Upper lobe of left lung (tissue), 6 donors: Measurements from ENCODE around the gene ILDR2. TPM values are rescaled to one million over a fixed set of nuclear protein-coding genes. Genes with fewer than 3 reads are reported as not detected.

Experiments used
- ATAC-seq, 2 donors: fragments of 200-7000 bp; cut with Tn5 transposase; one replicate each; pipeline ENCODE4 v1.9.1; 2022; ENCODE audit warnings: mild to moderate bottlenecking in 2 of 2, moderate library complexity in 2 of 2; ENCODE audit not compliant: low FRiP score in 2 of 2
- DNase-seq, 2 donors: peaks; one replicate each; pipeline ENCODE4 v3.0.0-alpha.2; 2019 to 2020
- H3K27ac ChIP-seq, 4 donors: fragments of 200-600 bp; sonication (generic); one replicate each; pipeline ENCODE4 v1.5.1; 2016 to 2019
- H3K27me3 ChIP-seq, 4 donors: fragments of 200-600 bp; sonication (generic); one replicate each; pipeline ENCODE4 v1.5.1; 2017 to 2019
- H3K36me3 ChIP-seq, 4 donors: fragments of 200-600 bp; sonication (generic); one replicate each; pipeline ENCODE4 v1.5.1; 2016 to 2019
- H3K4me1 ChIP-seq, 4 donors: fragments of 200-600 bp; sonication (generic); one replicate each; pipeline ENCODE4 v1.5.1; 2018 to 2019
- H3K4me3 ChIP-seq, 4 donors: fragments of 200-600 bp; sonication (generic); one replicate each; pipeline ENCODE4 v1.5.1; 2017 to 2019; ENCODE audit warnings: mild to moderate bottlenecking in 2 of 4, moderate library complexity in 1 of 4
- H3K9me3 ChIP-seq, 4 donors: fragments of 200-600 bp; sonication (generic); one replicate each; pipeline ENCODE4 v1.5.1; 2018 to 2019
- CTCF ChIP-seq, 6 experiments: fragments of 450-650 bp in 4 of 6; fragments of 200-600 bp in 2 of 6; sonication (generic) in 2 of 6; IDR thresholded peaks; one replicate each; pipeline ENCODE4 v1.5.1; 2016 to 2019; ENCODE audit warnings: antibody characterized with exemption in 6 of 6
- EP300 ChIP-seq, 4 donors: sonication (generic); formaldehyde crosslinking; IDR thresholded peaks; one replicate each; pipeline ENCODE4 v1.5.1; 2017; ENCODE audit warnings: antibody characterized with exemption in 4 of 4, control low read depth in 2 of 4
- POLR2A ChIP-seq, 4 donors: fragments of 450-650 bp; IDR thresholded peaks; one replicate each; pipeline ENCODE4 v1.5.1; 2016 to 2017; ENCODE audit warnings: antibody characterized with exemption in 4 of 4, mild to moderate bottlenecking in 2 of 4
- POLR2AphosphoS5 ChIP-seq, 2 donors: sonication (generic); formaldehyde crosslinking; IDR thresholded peaks; one replicate each; pipeline ENCODE4 v1.5.1; 2017; ENCODE audit warnings: antibody characterized with exemption in 2 of 2
- WGBS, 2 donors: methylation state at CpG; one replicate each; pipeline ENCODE4 v1.1.5; 2017 to 2018; 5-methylcytosine and 5-hydroxymethylcytosine counted together
- total RNA-seq, 6 donors: library from RNA; depleted of rRNA in 4 of 6; stranded (reverse); fragments of >200 nt in 4 of 6; gene quantifications; one replicate each; pipeline versions ENCODE4 v1.1.0 to v1.2.1, GENCODE V29; 2016 to 2021
- donor health status: DM: no; HTN: no; CAD: no; lungs with moderate emphysema.
- donor health status: DM: no; HTN: yes; CAD: no; lungs with severe emphysema.

The ILDR2 gene
- total RNA-seq, 6 donors from 2014 or later, result under 0.01 to 3.3 (median 0.84) TPM

- no peak for ATAC-seq
- Histone ChIP-seq H3K27ac (no peak overlapping the region), H3K36me3 (no peaks in the 10 kb centered on the region), H3K27me3 (no peaks in the 10 kb centered on the region), H3K4me3 (no peak overlapping the region), H3K9me3 (no peaks in the 10 kb centered on the region), H3K4me1 (no peaks in the 10 kb centered on the region)
- TF ChIP-seq POLR2A (IDR thresholded peaks at IDR 0.05) (no peak), CTCF (IDR thresholded peaks at IDR 0.05) (no peak), EP300 (IDR thresholded peaks at IDR 0.05) (no peak), POLR2AphosphoS5 (IDR thresholded peaks at IDR 0.05) (no peak)
- 90 to 97% methylated on average over 1 of the region's 1 CpG for WGBS, 2 donors
- no peak for DNase-seq
Measured at GRCh38 chr1:166911624-166912023, 63.7 kb downstream of the ILDR2 start.

GRCh38 chr1:166910396-166910994, 64.8 kb downstream of the ILDR2 start:
- 0% methylated on average over 1 of the region's 1 CpG for WGBS, 2 donors
- DNase-seq, result peak in 1 of 2 donors; percentile 79

GRCh38 chr1:166908942-166909341, 66.4 kb downstream of the ILDR2 start:
- H3K36me3 ChIP-seq, result no peaks in the 10 kb centered on the region
- no peak for TF ChIP-seq CTCF (IDR thresholded peaks at IDR 0.05)
- no peak for TF ChIP-seq POLR2AphosphoS5 (IDR thresholded peaks at IDR 0.05)
- TF ChIP-seq EP300 (IDR thresholded peaks at IDR 0.05), result no peak
- TF ChIP-seq POLR2A (IDR thresholded peaks at IDR 0.05), result no peak
- H3K4me1 ChIP-seq, result no peaks in the 10 kb centered on the region
- ATAC-seq (no peak), DNase-seq (no peak)
- no peaks in the 10 kb centered on the region for H3K9me3 ChIP-seq
- 80 to 86% methylated on average over 1 of the region's 1 CpG for WGBS, 2 donors
- no peaks in the 10 kb centered on the region for H3K27me3 ChIP-seq
- H3K27ac ChIP-seq, result no peak overlapping the region
- H3K4me3 ChIP-seq, result no peak overlapping the region

More at GRCh38 chr1:166910396-166910994, 64.8 kb downstream of the ILDR2 start:
- Histone ChIP-seq H3K4me3 (no peak overlapping the region), H3K27ac (no peak overlapping the region), H3K9me3 (no peaks in the 10 kb centered on the region), H3K36me3 (no peaks in the 10 kb centered on the region), H3K27me3 (no peaks in the 10 kb centered on the region), H3K4me1 (no peaks in the 10 kb centered on the region)
- ATAC-seq, result peak; percentile 79 to 88
- TF ChIP-seq CTCF (IDR thresholded peaks at IDR 0.05) (peak; percentile 52 to 82 (median 64)), EP300 (IDR thresholded peaks at IDR 0.05) (no peak), POLR2A (IDR thresholded peaks at IDR 0.05) (no peak)

- H3K36me3 ChIP-seq, result no peaks in the 10 kb centered on the region
- no peak overlapping the region for H3K27ac ChIP-seq
- TF ChIP-seq POLR2AphosphoS5 (IDR thresholded peaks at IDR 0.05) (no peak), POLR2A (IDR thresholded peaks at IDR 0.05) (no peak), CTCF (IDR thresholded peaks at IDR 0.05) (no peak), EP300 (IDR thresholded peaks at IDR 0.05) (no peak)
- H3K27me3 ChIP-seq, result no peaks in the 10 kb centered on the region
- DNase-seq (no peak), ATAC-seq (no peak)
- H3K4me1 ChIP-seq, result no peaks in the 10 kb centered on the region
- no peak overlapping the region for H3K4me3 ChIP-seq
- WGBS, 2 donors, result 57 to 67% methylated on average over 3 of the region's 3 CpGs
- H3K9me3 ChIP-seq, result no peaks in the 10 kb centered on the region
Measured at GRCh38 chr1:166907763-166908162, 67.6 kb downstream of the ILDR2 start.

- no peaks in the 10 kb centered on the region for H3K27me3 ChIP-seq
- no peak overlapping the region for H3K27ac ChIP-seq
- H3K4me3 ChIP-seq, result no peak overlapping the region
- H3K36me3 ChIP-seq, result no peaks in the 10 kb centered on the region
- H3K9me3 ChIP-seq, result no peaks in the 10 kb centered on the region
- 78 to 80% methylated on average over 4 of the region's 4 CpGs for WGBS, 2 donors
- no peak for DNase-seq
- ATAC-seq, result no peak
- TF ChIP-seq POLR2AphosphoS5 (IDR thresholded peaks at IDR 0.05) (no peak), CTCF (IDR thresholded peaks at IDR 0.05) (no peak), EP300 (IDR thresholded peaks at IDR 0.05) (no peak), POLR2A (IDR thresholded peaks at IDR 0.05) (no peak)
- H3K4me1 ChIP-seq, result no peaks in the 10 kb centered on the region
Measured at GRCh38 chr1:166907051-166907450, 68.3 kb downstream of the ILDR2 start.
